Fibroblast of lung (primary cell): ENCODE results near the gene HAUS3. TPM values are rescaled to one million over a fixed set of nuclear protein-coding genes. Genes with fewer than 3 reads are reported as not detected.

ENCODE experiments used
- DNase-seq, 2 donors: peaks; one replicate each; pipeline versions ENCODE4 v3.0.0 to v3.0.0-alpha.2; 2010; ENCODE audit warnings: low read depth in 2 of 2
- H2AFZ ChIP-seq: 2 replicates; pipeline ENCODE4 v1.5.1; 2012; ENCODE audit warnings: low read length, control low read depth, inconsistent platforms
- H3K27ac ChIP-seq: 2 replicates; pipeline ENCODE4 v1.5.1; 2011; ENCODE audit warnings: low read length, control low read depth; ENCODE audit not compliant: insufficient read depth
- H3K27me3 ChIP-seq: 2 replicates; pipeline ENCODE4 v1.5.1; 2011; ENCODE audit warnings: mild to moderate bottlenecking, low read length; ENCODE audit not compliant: control insufficient read depth, insufficient read depth
- H3K36me3 ChIP-seq: 2 replicates; pipeline ENCODE4 v1.5.1; 2011; ENCODE audit warnings: low read length; ENCODE audit not compliant: control insufficient read depth, insufficient read depth
- H3K4me1 ChIP-seq: 2 replicates; pipeline ENCODE4 v1.5.1; 2011; ENCODE audit warnings: low read length; ENCODE audit not compliant: control insufficient read depth, insufficient read depth; ENCODE audit errors: extremely low read depth
- H3K4me2 ChIP-seq: 2 replicates; pipeline ENCODE4 v1.5.1; 2011; ENCODE audit warnings: low read length, control low read depth; ENCODE audit not compliant: insufficient read depth; ENCODE audit errors: extremely low read depth
- H3K4me3 ChIP-seq, 4 experiments: fragments of 200-600 bp in 1 of 4; sonication (generic) in 1 of 4; replicated peaks in 1 of 4; 2 replicates each; pipeline ENCODE4 v1.5.1; 2011 to 2016; ENCODE audit warnings: low read length in 4 of 4, low read depth in 3 of 4, mild to moderate bottlenecking in 3 of 4, control low read depth in 2 of 4, inconsistent platforms in 1 of 4, mixed read lengths in 1 of 4; ENCODE audit not compliant: insufficient read depth in 1 of 4; ENCODE audit errors: control extremely low read depth in 1 of 4
- H3K79me2 ChIP-seq: 2 replicates; pipeline ENCODE4 v1.5.1; 2012; ENCODE audit warnings: mild to moderate bottlenecking, low read length, inconsistent platforms; ENCODE audit not compliant: control insufficient read depth, insufficient read depth
- H3K9ac ChIP-seq: 2 replicates; pipeline ENCODE4 v1.5.1; 2011; ENCODE audit warnings: mild to moderate bottlenecking, low read length, control low read depth; ENCODE audit not compliant: insufficient read depth
- H3K9me3 ChIP-seq: 2 replicates; pipeline ENCODE4 v1.5.1; 2012; ENCODE audit warnings: low read depth, low read length; ENCODE audit not compliant: control insufficient read depth, insufficient read depth
- H4K20me1 ChIP-seq: 2 replicates; pipeline ENCODE4 v1.5.1; 2011; ENCODE audit warnings: low read length; ENCODE audit not compliant: control insufficient read depth, insufficient read depth; ENCODE audit errors: extremely low read depth
- EZH2 ChIP-seq: IDR thresholded peaks from 2 replicates; pipeline ENCODE4 v1.5.1; 2012; ENCODE audit warnings: low read length, control low read depth, mild to moderate bottlenecking; ENCODE audit errors: missing control alignments
- polyA plus RNA-seq, 2 donors: library from polyadenylated mRNA; depleted of rRNA in 1 of 2; stranded (reverse) in 1 of 2; unstranded in 1 of 2; fragments of >200 nt; gene quantifications; 2 replicates each; pipeline ENCODE4 v1.2.1, GENCODE V29; 2011 to 2012; ENCODE audit warnings: missing spikeins in 1 of 2
- total RNA-seq: library from RNA; depleted of rRNA; stranded (reverse); fragments of >200 nt; gene quantifications from 2 replicates; pipeline ENCODE4 v1.2.1, GENCODE V29; 2014
- TF ChIP-seq, protein P1 (sequence below), 2 donors: IDR thresholded peaks in 1 of 2; conservative IDR thresholded peaks in 1 of 2; 1 replicate in 1 of 2; 2 replicates in 1 of 2; pipeline ENCODE4 v1.5.1; 2011 to 2012; ENCODE audit warnings: low read length in 2 of 2, control low read depth in 1 of 2, inconsistent platforms in 1 of 2, low read depth in 1 of 2, mild to moderate bottlenecking in 1 of 2

The HAUS3 gene
- total and polyA plus RNA-seq, 2 donors (not counting 1 experiment from before 2014, with no cell fraction given): 5.3 TPM

DNA sequence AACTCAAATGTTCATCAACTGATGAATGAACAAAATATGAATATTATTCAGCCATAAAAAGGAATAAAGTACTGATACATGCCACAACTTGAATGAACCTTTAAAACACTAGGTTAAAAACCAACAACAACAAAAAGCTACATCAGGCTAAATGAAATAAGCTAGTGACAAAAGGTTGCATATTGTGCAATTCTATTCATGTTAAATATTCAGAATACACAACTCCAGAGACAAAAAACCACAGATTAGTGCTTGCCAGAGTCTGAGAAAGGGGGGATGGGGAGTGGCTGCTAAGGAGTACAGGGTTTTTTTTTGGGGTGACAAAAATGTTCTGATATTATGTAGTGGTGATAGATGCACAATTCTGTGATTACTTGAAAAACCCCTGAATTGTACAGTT is 58.5 kb downstream of the HAUS3 start:
- Histone ChIP-seq H3K79me2 (no peaks in the 10 kb centered on the region), H3K9me3 (no peaks in the 10 kb centered on the region), H2AFZ (no peak overlapping the region), H3K9ac (no peak overlapping the region), H3K36me3 (no peaks in the 10 kb centered on the region), H3K4me1 (no peaks in the 10 kb centered on the region), H3K27me3 (no peaks in the 10 kb centered on the region), H3K27ac (no peak overlapping the region), H3K4me3 (no peak overlapping the region), H3K4me2 (no peak overlapping the region), H4K20me1 (no peaks in the 10 kb centered on the region)
- DNase-seq: peak in 1 of 2 donors; percentile 44
- TF ChIP-seq, protein P1, sequence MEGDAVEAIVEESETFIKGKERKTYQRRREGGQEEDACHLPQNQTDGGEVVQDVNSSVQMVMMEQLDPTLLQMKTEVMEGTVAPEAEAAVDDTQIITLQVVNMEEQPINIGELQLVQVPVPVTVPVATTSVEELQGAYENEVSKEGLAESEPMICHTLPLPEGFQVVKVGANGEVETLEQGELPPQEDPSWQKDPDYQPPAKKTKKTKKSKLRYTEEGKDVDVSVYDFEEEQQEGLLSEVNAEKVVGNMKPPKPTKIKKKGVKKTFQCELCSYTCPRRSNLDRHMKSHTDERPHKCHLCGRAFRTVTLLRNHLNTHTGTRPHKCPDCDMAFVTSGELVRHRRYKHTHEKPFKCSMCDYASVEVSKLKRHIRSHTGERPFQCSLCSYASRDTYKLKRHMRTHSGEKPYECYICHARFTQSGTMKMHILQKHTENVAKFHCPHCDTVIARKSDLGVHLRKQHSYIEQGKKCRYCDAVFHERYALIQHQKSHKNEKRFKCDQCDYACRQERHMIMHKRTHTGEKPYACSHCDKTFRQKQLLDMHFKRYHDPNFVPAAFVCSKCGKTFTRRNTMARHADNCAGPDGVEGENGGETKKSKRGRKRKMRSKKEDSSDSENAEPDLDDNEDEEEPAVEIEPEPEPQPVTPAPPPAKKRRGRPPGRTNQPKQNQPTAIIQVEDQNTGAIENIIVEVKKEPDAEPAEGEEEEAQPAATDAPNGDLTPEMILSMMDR (conservative IDR thresholded peaks at IDR 0.05 in 1 of 2, IDR thresholded peaks at IDR 0.05 in 1 of 2; ENCODE audit: low read depth in 1 of 2, low read length in 2 of 2): no peak
- TF ChIP-seq EZH2: no peak

DNA sequence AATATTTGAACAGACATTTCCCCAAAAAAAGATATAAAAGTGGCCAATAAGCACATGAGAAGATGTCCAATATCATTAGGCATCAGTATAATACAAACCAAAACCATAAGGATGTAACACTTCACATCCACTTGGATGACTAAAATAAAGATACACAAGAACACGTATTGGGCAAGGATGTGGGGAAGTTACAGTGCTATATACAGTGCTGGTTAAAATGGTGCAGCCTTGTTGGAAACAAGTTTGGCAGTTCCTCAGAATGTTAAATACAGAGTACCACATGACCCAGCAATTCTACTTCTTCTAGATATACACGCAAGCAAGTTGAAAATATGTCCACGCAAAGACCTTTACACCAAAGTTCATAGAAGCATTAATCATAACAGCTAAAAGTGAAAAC is 58.9 kb downstream of the HAUS3 start:
- no peaks in the 10 kb centered on the region for H4K20me1 ChIP-seq
- H3K27ac ChIP-seq: no peak overlapping the region
- H3K9ac ChIP-seq: no peak overlapping the region
- no peaks in the 10 kb centered on the region for H3K4me1 ChIP-seq
- DNase-seq: peak; percentile 9 to 87
- H3K27me3 ChIP-seq: no peaks in the 10 kb centered on the region
- H2AFZ ChIP-seq: no peak overlapping the region
- no peaks in the 10 kb centered on the region for H3K9me3 ChIP-seq
- TF ChIP-seq EZH2: no peak
- TF ChIP-seq, protein P1 (conservative IDR thresholded peaks at IDR 0.05 in 1 of 2, IDR thresholded peaks at IDR 0.05 in 1 of 2; ENCODE audit: low read depth in 1 of 2, low read length in 2 of 2): no peak
- no peak overlapping the region for H3K4me3 ChIP-seq
- H3K36me3 ChIP-seq: no peaks in the 10 kb centered on the region
- H3K79me2 ChIP-seq: no peaks in the 10 kb centered on the region
- no peak overlapping the region for H3K4me2 ChIP-seq

DNA sequence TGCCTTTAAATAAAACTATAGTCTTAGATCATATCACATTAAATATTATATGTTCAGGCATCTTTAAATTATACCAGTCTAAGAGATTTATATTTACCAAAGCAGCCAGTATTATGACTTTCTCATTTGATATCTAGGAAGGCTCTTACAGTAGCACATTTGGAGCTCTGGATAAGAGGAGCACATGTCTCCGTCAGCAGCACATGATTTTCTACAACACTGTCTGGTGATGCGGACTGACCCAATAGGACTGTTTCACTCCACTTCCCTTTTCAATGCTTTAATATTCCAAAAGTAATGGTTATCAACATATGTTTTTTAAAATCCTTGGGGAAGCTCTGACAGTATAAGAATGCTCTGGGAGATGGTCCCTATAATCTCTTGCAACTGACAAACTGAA is 61.5 kb downstream of the HAUS3 start:
- Histone ChIP-seq H3K36me3 (no peaks in the 10 kb centered on the region), H2AFZ (no peak overlapping the region), H3K4me3 (no peak overlapping the region), H3K9me3 (no peaks in the 10 kb centered on the region), H3K4me1 (no peaks in the 10 kb centered on the region), H3K27me3 (no peaks in the 10 kb centered on the region), H3K79me2 (no peaks in the 10 kb centered on the region), H3K27ac (no peak overlapping the region), H3K4me2 (no peak overlapping the region), H4K20me1 (no peaks in the 10 kb centered on the region), H3K9ac (no peak overlapping the region)
- no peak for DNase-seq
- TF ChIP-seq, protein P1 (conservative IDR thresholded peaks at IDR 0.05 in 1 of 2, IDR thresholded peaks at IDR 0.05 in 1 of 2; ENCODE audit: low read depth in 1 of 2, low read length in 2 of 2): no peak
- no peak for TF ChIP-seq EZH2
